Heart right ventricle (tissue), 16 donors: Measurements from ENCODE around the gene DCUN1D3. TPM values are rescaled to one million over a fixed set of nuclear protein-coding genes. Genes with fewer than 3 reads are reported as not detected.
A peak's percentile ranks its signal among the peaks of the same experiment; 100 is the strongest.
"Not testable (repeated sequence)": the region's sequence is repeated elsewhere in the genome, so short reads cannot be mapped to it uniquely, and the experiment has no call there.

Source experiments
- ATAC-seq, 8 donors: fragments of 200-7000 bp; cut with Tn5 transposase; one replicate each; pipeline ENCODE4 v1.9.1; 2020; ENCODE audit warnings: mild to moderate bottlenecking in 8 of 8, moderate library complexity in 8 of 8, moderate number of reproducible peaks in 1 of 8
- DNase-seq, 2 donors: peaks; one replicate each; pipeline ENCODE4 v3.0.0-alpha.2; 2020
- H3K27ac ChIP-seq, 10 donors: fragments of 200-600 bp; sonication (generic) in 2 of 10; one replicate each; pipeline versions ENCODE4 v1.5.0 to v1.8.0; 2020 to 2022; ENCODE audit warnings: mild to moderate bottlenecking in 3 of 10
- H3K27me3 ChIP-seq, 7 donors: fragments of 200-600 bp; one replicate each; pipeline ENCODE4 v1.8.0; 2021 to 2022; ENCODE audit warnings: mild to moderate bottlenecking in 2 of 7
- H3K36me3 ChIP-seq, 9 donors: fragments of 200-600 bp; sonication (generic) in 1 of 9; one replicate each; pipeline versions ENCODE4 v1.5.0 to v1.8.0; 2020 to 2022; ENCODE audit warnings: mild to moderate bottlenecking in 2 of 9
- H3K4me1 ChIP-seq, 9 donors: fragments of 200-600 bp; sonication (generic) in 1 of 9; one replicate each; pipeline versions ENCODE4 v1.5.0 to v1.8.0; 2020 to 2022; ENCODE audit warnings: mild to moderate bottlenecking in 4 of 9
- H3K4me3 ChIP-seq, 10 donors: fragments of 200-600 bp; sonication (generic) in 2 of 10; one replicate each; pipeline versions ENCODE4 v1.5.0 to v1.8.0; 2020 to 2022; ENCODE audit warnings: mild to moderate bottlenecking in 7 of 10, moderate library complexity in 2 of 10
- H3K9me3 ChIP-seq, 11 donors: fragments of 200-600 bp in 10 of 11; sonication (generic) in 2 of 11; one replicate each; pipeline versions ENCODE4 v1.5.0 to v1.8.0; 2013 to 2022; ENCODE audit warnings: mild to moderate bottlenecking in 2 of 11, control low read depth in 1 of 11, moderate library complexity in 1 of 11
- CTCF ChIP-seq, 9 donors: fragments of 200-600 bp; sonication (generic) in 2 of 9; IDR thresholded peaks; one replicate each; pipeline versions ENCODE4 v1.5.0 to v1.8.0; 2021 to 2022; ENCODE audit warnings: antibody characterized with exemption in 9 of 9, mild to moderate bottlenecking in 5 of 9, moderate library complexity in 1 of 9
- WGBS, 2 donors: extraction: QIAGEN DNeasy Blood & Tissue Kit; methylation state at CpG; one replicate each; pipeline ENCODE4 v1.1.7; 2013; ENCODE audit warnings: inconsistent platforms in 1 of 2; 5-methylcytosine and 5-hydroxymethylcytosine counted together
- intact Hi-C, 10 donors: fragments of 100-400 bp; cut with DNase I; formaldehyde crosslinking; loops; one replicate each; pipeline versions ENCODE4 v1.11.1 to v1.14.2; 2022
- polyA plus RNA-seq, 2 donors: library from polyadenylated mRNA; stranded (reverse); fragments of 200-250 nt; gene quantifications; one replicate each; pipeline ENCODE4 v1.2.3, GENCODE V29; 2013
- total RNA-seq, 10 donors: library from RNA; stranded (reverse); fragmentation: NEBNext Ultra II Directional in 3 of 10; extraction: Animal tissue kit (Norgen Biotek cat#: 25700) in 3 of 10; gene quantifications; one replicate each; pipeline versions ENCODE4 v1.2.1 to v1.2.4, GENCODE V29; 2021 to 2023
- donor health status: Arrhythmogenic right ventricular cardiomyopathy.
- donor health status: ischemic (EF 13 %, LVEDD 7.1; RV severe dilation, severe dysfunction).
- donor health status: healthy with polysubstance abuse.
- donor health status: DM: no; HTN: yes; CAD: no.
- donor health status: DM: no; HTN: no; CAD: no.
- donor health status: ischemic (EF 25% LVEDD 6.9; RV normal size, moderate dysfunction).
- donor health status: ischemic (EF 25% LVEDD 5.7; RV mildly dilated, moderate dysfunction).
- donor health status: healthy.
- donor health status: DM: yes; HTN: yes; CAD: no.
- donor health status: Ischemic cardiomyopathy.
- donor health status: ischemic (EF 35%, LVEDD 5.7; RV mildly dilated, moderate dysfunction).
- donor health status: nonischemic (EF 11% LVEDD 7.7; RV severe dilation, severe dysfunction).
- donor health status: DM: yes; HTN: yes; CAD: no.
- donor health status: PGD.
- donor health status: ischemic (EF 29% LVEDD 5.4; RV normal size, mild dysfunction).
- donor health status: nonischemic (EF 23%, LVEDD 6.1; RV moderate dilation, normal function).

Gene DCUN1D3
- total and polyA plus RNA-seq, 12 donors: 3.4 to 32.6 (median 9.4) TPM

DNA sequence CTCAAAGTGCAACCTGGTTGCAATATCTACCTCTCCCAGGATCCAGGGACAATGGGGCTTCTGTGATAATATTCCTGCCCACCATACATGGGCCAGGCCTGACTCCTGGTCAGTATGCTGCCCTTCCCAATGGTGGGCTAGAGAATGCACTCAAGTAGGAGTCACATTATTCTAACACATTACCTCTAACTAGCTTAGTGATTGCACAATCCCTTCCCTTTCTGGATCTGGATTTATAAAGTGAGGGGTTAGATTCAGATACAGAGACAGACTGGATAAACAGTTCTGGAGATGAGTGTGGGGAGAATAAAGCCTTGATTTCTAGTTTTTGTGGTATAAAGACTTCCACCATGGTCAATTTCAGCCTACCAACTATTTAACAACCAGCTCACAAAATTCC is 33.4 kb upstream of the DCUN1D3 start:
- no peaks in the 10 kb centered on the region for H3K27me3 ChIP-seq
- H3K27ac ChIP-seq: no peak overlapping the region
- no peak for TF ChIP-seq CTCF (IDR thresholded peaks at IDR 0.05)
- ATAC-seq: no peak
- intact Hi-C loops: loop anchor here in 2 of 10 donors (10.0 kb wide), 1 partner anchor 141 kb away; no protein-coding TSS in a partner anchor
- no peak for DNase-seq
- H3K4me1 ChIP-seq: peaks cover 0 to 23% (median 7%) of the 10 kb centered on the region in 9 donors
- H3K36me3 ChIP-seq: no peaks in the 10 kb centered on the region
- no peaks in the 10 kb centered on the region for H3K9me3 ChIP-seq
- H3K4me3 ChIP-seq: no peak overlapping the region

- DNase-seq (no peak), ATAC-seq (no peak)
- H3K9me3 ChIP-seq: no peaks in the 10 kb centered on the region
- no peaks in the 10 kb centered on the region for H3K36me3 ChIP-seq
- WGBS, 2 donors: 82 to 87% methylated on average over 5 of the region's 5 CpGs
- intact Hi-C loops: loop anchor here in 2 of 10 donors (10.0 kb wide), 1 partner anchor 144 kb away; no protein-coding TSS in a partner anchor
- no peaks in the 10 kb centered on the region for H3K27me3 ChIP-seq
- TF ChIP-seq CTCF (IDR thresholded peaks at IDR 0.05): no peak
- H3K4me3 ChIP-seq: no peak overlapping the region
- peak overlapping the region in 5 of 10 donors; percentile 72 to 84 (median 76) for H3K27ac ChIP-seq
- peaks cover 0 to 23% (median 7%) of the 10 kb centered on the region in 9 donors for H3K4me1 ChIP-seq
Observed at GRCh38 chr16:20931066-20931600, 31.0 kb upstream of the DCUN1D3 start.

DNA sequence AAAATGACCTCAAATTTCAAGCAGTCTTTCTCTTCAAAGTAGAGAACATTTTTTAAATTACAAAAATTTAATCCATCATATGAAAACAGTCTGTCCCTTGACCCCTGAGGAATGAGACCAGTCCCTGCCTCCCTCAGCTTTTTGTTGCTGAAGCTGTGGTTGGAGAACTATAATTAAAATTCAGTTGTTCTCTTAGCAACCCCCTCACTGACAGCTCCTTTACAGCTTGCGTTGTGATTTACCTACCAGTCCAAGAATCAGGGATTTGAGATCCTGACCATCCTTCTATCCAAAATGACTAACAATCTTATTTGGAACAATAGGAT is 30.2 kb upstream of the DCUN1D3 start:
- peak overlapping the region; percentile 36 to 84 (median 73) for H3K27ac ChIP-seq
- H3K27me3 ChIP-seq: no peaks in the 10 kb centered on the region
- H3K4me1 ChIP-seq: peaks cover 0 to 23% (median 7%) of the 10 kb centered on the region in 9 donors
- no peak for TF ChIP-seq CTCF (IDR thresholded peaks at IDR 0.05)
- peak in 4 of 8 donors; percentile 19 to 39 (median 30) for ATAC-seq
- no peak for DNase-seq
- H3K36me3 ChIP-seq: peaks cover 0 to 7% (median 0%) of the 10 kb centered on the region in 9 donors
- 53 to 60% methylated on average over 1 of the region's 1 CpG for WGBS, 2 donors
- intact Hi-C loops: loop anchor here in 2 of 10 donors (10.0 kb wide), 1 partner anchor 144 kb away; no protein-coding TSS in a partner anchor
- no peaks in the 10 kb centered on the region for H3K9me3 ChIP-seq
- H3K4me3 ChIP-seq: no peak overlapping the region

DNA sequence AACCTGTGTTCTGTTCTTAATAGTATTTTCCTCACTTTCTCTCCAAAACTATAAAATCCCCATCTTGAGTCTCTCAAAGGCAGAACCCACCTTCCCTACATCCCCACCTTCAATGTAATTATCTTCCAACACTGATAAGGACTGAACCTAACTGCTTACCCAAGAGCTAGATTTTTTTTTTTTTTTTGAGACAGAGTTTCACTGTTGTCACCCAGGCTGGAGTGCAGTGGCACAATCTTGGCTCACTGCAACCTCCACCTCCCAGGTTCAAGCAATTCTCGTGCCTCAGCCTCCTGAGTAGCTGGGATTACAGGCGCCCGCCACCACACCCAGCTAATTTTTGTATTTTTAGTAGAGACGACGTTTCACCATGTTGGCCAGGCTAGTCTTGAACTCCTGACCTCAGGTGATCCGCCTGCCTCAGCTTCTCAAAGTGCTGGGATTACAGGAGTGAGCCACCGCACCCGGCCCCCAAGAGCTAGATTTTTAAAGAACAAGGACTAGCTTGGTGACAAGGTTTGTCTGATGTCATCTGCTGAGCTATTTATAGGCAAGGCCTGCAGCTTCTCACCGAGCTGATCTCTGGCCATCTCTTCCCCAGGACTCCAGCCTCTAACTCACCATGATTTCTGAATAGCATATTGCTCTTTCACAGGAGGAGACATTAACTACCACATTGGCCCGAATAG is 29.7 kb upstream of the DCUN1D3 start:
- not testable (repeated sequence) for H3K27me3 ChIP-seq, H3K9me3 ChIP-seq, H3K4me3 ChIP-seq
- Histone ChIP-seq H3K27ac (peak overlapping the region; percentile 36 to 84 (median 73)), H3K36me3 (peaks cover 0 to 12% (median 0%) of the 10 kb centered on the region in 9 donors), H3K4me1 (peaks cover 0 to 23% (median 7%) of the 10 kb centered on the region in 9 donors)
- DNase-seq: peak in 1 of 2 donors; percentile 64
- 42 to 51% methylated on average over 10 of the region's 10 CpGs for WGBS, 2 donors
- intact Hi-C loops: loop anchor here in 3 of 10 donors (10.0 kb wide), 2 partner anchors 145 to 155 kb away; no protein-coding TSS in a partner anchor
- peak; percentile 76 to 97 (median 92) for ATAC-seq
